ENCODE data around the gene MMP2. TPM values are rescaled to one million over a fixed set of nuclear protein-coding genes. Genes with fewer than 3 reads are reported as not detected.

Gene MMP2
- total and polyA plus RNA-seq, 9 donors = 277 to 709 (median 445) TPM

DNA sequence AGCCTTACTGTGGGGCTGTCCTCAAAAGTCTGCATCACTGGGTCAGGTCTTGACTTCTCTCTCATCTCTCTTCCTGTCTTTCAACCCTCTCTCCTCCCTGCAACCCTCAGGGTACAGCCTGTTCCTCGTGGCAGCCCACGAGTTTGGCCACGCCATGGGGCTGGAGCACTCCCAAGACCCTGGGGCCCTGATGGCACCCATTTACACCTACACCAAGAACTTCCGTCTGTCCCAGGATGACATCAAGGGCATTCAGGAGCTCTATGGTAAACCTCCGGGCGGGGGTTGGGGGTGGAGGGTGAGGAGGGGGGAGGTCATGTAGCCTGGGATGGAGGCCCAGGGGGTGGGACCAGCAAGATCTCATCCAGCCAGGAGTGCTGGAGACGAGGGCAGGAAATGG lies 12.7 kb downstream of the MMP2 start:
- 70% methylated on average over 1 of the region's 7 CpGs for WGBS (ENCODE audit: insufficient coverage)
- H3K4me1 ChIP-seq (ENCODE audit: control insufficient read depth, insufficient read depth, low read length) = peaks cover 30% of the 10 kb centered on the region

DNA sequence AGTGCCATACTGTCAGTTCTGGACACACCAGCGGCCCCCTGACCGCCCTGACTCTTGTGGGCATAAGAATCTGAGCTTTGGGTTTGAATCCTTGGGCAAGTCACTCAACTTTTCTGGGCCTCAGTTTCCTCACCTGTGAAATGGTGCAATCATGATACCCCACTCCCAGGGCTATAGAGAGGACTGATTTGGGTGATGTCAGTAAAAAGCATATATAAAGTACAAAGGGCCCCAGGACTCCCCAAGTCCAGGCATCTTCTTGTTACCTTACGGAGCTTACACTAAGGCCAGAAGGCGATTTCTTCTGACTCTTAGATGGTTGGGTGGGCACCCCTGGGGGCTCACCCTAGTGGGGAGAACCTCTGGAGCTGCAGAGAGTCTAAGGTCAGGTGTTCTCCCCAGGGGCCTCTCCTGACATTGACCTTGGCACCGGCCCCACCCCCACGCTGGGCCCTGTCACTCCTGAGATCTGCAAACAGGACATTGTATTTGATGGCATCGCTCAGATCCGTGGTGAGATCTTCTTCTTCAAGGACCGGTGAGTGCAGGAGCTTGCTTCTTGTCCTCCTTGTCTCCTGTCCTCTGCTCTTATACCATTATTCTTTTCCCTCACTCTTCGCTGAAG lies 13.9 kb downstream of the MMP2 start:
- peaks cover 65% of the 10 kb centered on the region for H3K36me3 ChIP-seq (ENCODE audit: control insufficient read depth, insufficient read depth, low read length)

More for the DNA sequence above, 12.7 kb downstream of the MMP2 start:
- DNase-seq = no peak
- Histone ChIP-seq H3K27ac (ENCODE audit: low read length) (no peak overlapping the region), H3K27me3 (ENCODE audit: control insufficient read depth, insufficient read depth, low read length) (no peaks in the 10 kb centered on the region), H3K9me3 (replicated peaks; ENCODE audit: control insufficient read depth, low read depth, low read length) (no peaks in the 10 kb centered on the region), H3K36me3 (ENCODE audit: control insufficient read depth, insufficient read depth, low read length) (peaks cover 66% of the 10 kb centered on the region), H3K4me3 (ENCODE audit: low read length) (no peak overlapping the region)

DNA sequence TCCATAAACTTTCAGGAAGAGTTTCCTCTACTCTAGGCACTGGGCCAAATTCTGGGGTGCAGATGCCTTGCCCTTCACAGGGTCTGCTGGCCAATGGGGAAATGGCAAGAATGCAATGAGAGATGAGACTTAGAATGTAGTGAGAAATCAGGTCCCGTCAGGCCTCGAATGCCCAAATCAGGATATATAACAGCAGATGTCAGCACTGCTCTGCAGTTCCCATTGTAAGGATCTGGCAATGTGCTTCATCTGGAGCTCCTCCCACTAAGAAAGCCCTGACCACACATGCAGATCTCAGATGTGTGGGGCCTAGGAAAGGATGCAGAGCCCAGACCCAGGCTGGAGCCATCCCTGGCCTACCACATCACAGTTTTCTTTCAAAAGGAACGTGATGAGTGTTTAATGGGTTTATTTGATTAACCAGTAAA lies 16.0 kb downstream of the MMP2 start:
- no peaks in the 10 kb centered on the region for H3K9me3 ChIP-seq (replicated peaks; ENCODE audit: control insufficient read depth, low read depth, low read length)
- whole genome bisulfite sequencing (ENCODE audit: insufficient coverage) = 14% methylated on average over 2 of the region's 3 CpGs
- H3K27me3 ChIP-seq (ENCODE audit: control insufficient read depth, insufficient read depth, low read length) = no peaks in the 10 kb centered on the region
- H3K36me3 ChIP-seq (ENCODE audit: control insufficient read depth, insufficient read depth, low read length) = peaks cover 59% of the 10 kb centered on the region
- peak; percentile 97 for DNase-seq
- peaks cover 42% of the 10 kb centered on the region for H3K4me1 ChIP-seq (ENCODE audit: control insufficient read depth, insufficient read depth, low read length)
- H3K27ac ChIP-seq (ENCODE audit: low read length) = peak overlapping the region; percentile 31
- H3K4me3 ChIP-seq (ENCODE audit: low read length) = no peak overlapping the region

More for the DNA sequence above, 13.9 kb downstream of the MMP2 start:
- H3K27me3 ChIP-seq (ENCODE audit: control insufficient read depth, insufficient read depth, low read length) = no peaks in the 10 kb centered on the region
- H3K4me1 ChIP-seq (ENCODE audit: control insufficient read depth, insufficient read depth, low read length) = peaks cover 25% of the 10 kb centered on the region
- H3K9me3 ChIP-seq (replicated peaks; ENCODE audit: control insufficient read depth, low read depth, low read length) = no peaks in the 10 kb centered on the region
- no peak overlapping the region for H3K4me3 ChIP-seq (ENCODE audit: low read length)
- no peak overlapping the region for H3K27ac ChIP-seq (ENCODE audit: low read length)
- 93% methylated on average over 7 of the region's 10 CpGs for WGBS (ENCODE audit: insufficient coverage)
- no peak for DNase-seq

DNA sequence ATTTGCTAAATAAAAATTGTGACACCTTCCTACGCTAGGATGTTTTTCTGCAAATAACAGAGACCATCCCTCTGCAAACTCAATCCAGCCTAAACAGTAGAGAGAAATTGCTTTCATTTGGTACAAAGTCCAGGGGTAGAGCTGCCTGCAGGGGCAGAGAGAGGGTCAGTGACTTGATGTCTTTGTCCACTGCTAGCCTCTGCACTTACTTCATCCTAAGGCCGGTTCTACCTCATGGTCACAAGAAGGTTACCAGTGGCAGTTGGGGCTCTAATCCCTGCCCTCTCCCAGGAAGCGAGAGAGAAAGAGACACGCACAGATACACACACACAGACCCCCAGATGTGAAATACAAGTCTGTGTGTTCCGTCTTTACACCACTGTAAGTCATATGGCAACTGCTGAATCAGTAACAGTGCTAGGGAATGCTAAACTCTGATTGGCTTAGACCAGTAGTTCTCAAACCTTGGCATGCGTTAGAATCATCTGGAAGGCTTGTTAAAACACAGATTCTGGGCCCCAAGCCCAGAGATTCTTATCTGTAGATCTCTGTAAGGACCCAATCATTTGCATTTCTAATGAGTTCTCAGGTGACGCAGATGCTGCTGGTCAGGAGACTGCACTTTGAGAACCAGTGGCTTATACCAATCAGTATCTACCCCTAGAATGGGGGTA lies 16.8 kb downstream of the MMP2 start:
- Histone ChIP-seq H3K4me3 (ENCODE audit: low read length) (no peak overlapping the region), H3K9me3 (replicated peaks; ENCODE audit: control insufficient read depth, low read depth, low read length) (no peaks in the 10 kb centered on the region), H3K27me3 (ENCODE audit: control insufficient read depth, insufficient read depth, low read length) (no peaks in the 10 kb centered on the region), H3K4me1 (ENCODE audit: control insufficient read depth, insufficient read depth, low read length) (peaks cover 49% of the 10 kb centered on the region), H3K27ac (ENCODE audit: low read length) (peak overlapping the region; percentile 31), H3K36me3 (ENCODE audit: control insufficient read depth, insufficient read depth, low read length) (peaks cover 52% of the 10 kb centered on the region)
- peak; percentile 84 for DNase-seq
- 30% methylated on average over 2 of the region's 7 CpGs for WGBS (ENCODE audit: insufficient coverage)

DNA sequence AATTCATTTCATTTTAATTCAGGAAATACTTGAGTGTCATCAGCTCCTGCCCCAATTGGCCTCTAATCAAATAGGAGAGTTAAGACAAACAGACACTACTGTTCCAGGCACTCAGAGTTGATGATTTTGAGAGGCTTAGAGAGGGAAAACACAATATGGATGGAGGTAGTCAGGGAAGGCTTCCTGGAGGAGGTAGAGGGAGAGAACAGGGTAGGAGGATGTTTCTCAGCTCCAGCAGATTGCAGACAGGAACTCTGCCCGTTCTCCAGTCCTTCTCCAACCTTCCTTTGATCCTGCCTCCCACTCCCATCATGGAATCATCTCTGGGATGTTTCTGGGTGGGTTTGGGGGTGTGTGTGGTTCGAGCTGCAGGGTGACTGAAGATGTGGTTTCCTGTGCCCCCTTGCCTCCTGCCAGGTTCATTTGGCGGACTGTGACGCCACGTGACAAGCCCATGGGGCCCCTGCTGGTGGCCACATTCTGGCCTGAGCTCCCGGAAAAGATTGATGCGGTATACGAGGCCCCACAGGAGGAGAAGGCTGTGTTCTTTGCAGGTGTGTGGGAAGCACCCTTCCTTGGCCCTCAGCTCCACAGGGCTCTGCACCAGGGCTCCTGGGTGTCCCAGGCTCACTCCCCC lies 17.6 kb downstream of the MMP2 start:
- Histone ChIP-seq H3K36me3 (ENCODE audit: control insufficient read depth, insufficient read depth, low read length) (peaks cover 55% of the 10 kb centered on the region), H3K9me3 (replicated peaks; ENCODE audit: control insufficient read depth, low read depth, low read length) (no peaks in the 10 kb centered on the region), H3K4me3 (ENCODE audit: low read length) (no peak overlapping the region), H3K27me3 (ENCODE audit: control insufficient read depth, insufficient read depth, low read length) (no peaks in the 10 kb centered on the region), H3K27ac (ENCODE audit: low read length) (no peak overlapping the region), H3K4me1 (ENCODE audit: control insufficient read depth, insufficient read depth, low read length) (peaks cover 58% of the 10 kb centered on the region)
- WGBS (ENCODE audit: insufficient coverage) = 45% methylated on average over 4 of the region's 8 CpGs
- DNase-seq = no peak

DNA sequence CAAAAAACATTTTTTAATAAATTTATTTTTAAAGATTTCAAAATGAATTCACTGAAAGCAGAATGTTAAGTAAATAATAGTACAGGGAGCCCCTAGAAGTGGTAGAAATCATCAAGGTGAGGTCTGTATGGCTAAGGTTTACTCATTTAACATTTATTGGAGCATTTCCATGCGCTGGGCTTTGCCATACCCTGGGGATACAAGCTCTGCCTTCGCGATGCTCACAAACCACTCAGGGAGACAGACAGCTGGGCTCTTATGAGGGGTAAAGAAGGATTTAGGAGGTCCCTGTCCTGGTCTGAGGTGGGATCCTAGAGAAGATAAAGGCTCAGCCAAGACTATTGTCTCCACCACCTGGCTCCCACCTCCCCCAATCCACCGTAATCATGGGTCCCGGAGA lies 18.6 kb downstream of the MMP2 start:
- Histone ChIP-seq H3K9me3 (replicated peaks; ENCODE audit: control insufficient read depth, low read depth, low read length) (no peaks in the 10 kb centered on the region), H3K27me3 (ENCODE audit: control insufficient read depth, insufficient read depth, low read length) (no peaks in the 10 kb centered on the region), H3K27ac (ENCODE audit: low read length) (no peak overlapping the region), H3K4me3 (ENCODE audit: low read length) (no peak overlapping the region), H3K36me3 (ENCODE audit: control insufficient read depth, insufficient read depth, low read length) (peaks cover 58% of the 10 kb centered on the region), H3K4me1 (ENCODE audit: control insufficient read depth, insufficient read depth, low read length) (peaks cover 66% of the 10 kb centered on the region)
- WGBS (ENCODE audit: insufficient coverage) = 60% methylated on average over 4 of the region's 5 CpGs
- no peak for DNase-seq

DNA sequence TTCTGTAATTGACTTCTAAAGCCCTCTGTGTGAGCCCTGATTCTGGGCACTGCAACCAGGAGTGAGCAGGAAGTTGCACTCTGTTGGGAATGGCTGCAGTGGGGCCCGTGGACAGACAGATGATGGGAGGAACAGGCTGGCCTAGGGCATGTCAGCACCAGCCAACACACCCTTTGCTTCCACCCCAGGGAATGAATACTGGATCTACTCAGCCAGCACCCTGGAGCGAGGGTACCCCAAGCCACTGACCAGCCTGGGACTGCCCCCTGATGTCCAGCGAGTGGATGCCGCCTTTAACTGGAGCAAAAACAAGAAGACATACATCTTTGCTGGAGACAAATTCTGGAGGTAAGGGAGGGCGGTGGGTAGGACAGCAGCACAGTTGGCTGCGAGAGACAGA lies 19.1 kb downstream of the MMP2 start:
- WGBS (ENCODE audit: insufficient coverage) = 97% methylated on average over 5 of the region's 6 CpGs
- Histone ChIP-seq H3K9me3 (replicated peaks; ENCODE audit: control insufficient read depth, low read depth, low read length) (no peaks in the 10 kb centered on the region), H3K4me3 (ENCODE audit: low read length) (no peak overlapping the region), H3K27me3 (ENCODE audit: control insufficient read depth, insufficient read depth, low read length) (no peaks in the 10 kb centered on the region), H3K4me1 (ENCODE audit: control insufficient read depth, insufficient read depth, low read length) (peaks cover 71% of the 10 kb centered on the region), H3K27ac (ENCODE audit: low read length) (no peak overlapping the region), H3K36me3 (ENCODE audit: control insufficient read depth, insufficient read depth, low read length) (peaks cover 54% of the 10 kb centered on the region)
- no peak for DNase-seq

DNA sequence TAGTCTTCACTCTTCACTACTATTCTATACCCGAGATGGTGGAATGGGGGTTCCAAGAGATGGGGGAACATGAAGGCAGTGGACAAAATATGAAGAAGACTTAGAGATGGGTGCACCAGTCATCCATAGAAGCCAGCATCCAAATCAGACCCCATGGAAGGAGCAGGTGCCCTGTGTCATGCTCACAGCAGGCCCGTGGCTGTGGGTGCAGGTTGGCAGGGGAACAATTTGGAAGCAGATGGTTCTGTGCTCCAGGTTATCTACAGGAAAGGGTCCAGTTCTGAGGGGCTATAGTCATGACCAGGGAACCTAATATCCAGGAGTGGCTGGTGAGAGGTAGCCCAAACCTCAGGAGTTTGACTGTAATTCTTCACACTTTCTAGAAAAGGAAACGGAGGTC lies 20.3 kb downstream of the MMP2 start:
- Histone ChIP-seq H3K27ac (ENCODE audit: low read length) (peak overlapping the region; percentile 91), H3K36me3 (ENCODE audit: control insufficient read depth, insufficient read depth, low read length) (peaks cover 51% of the 10 kb centered on the region), H3K9me3 (replicated peaks; ENCODE audit: control insufficient read depth, low read depth, low read length) (no peaks in the 10 kb centered on the region), H3K4me3 (ENCODE audit: low read length) (no peak overlapping the region), H3K27me3 (ENCODE audit: control insufficient read depth, insufficient read depth, low read length) (no peaks in the 10 kb centered on the region), H3K4me1 (ENCODE audit: control insufficient read depth, insufficient read depth, low read length) (peaks cover 80% of the 10 kb centered on the region)
- DNase-seq = no peak
- WGBS (ENCODE audit: insufficient coverage) = 33% methylated on average over 1 of the region's 3 CpGs

DNA sequence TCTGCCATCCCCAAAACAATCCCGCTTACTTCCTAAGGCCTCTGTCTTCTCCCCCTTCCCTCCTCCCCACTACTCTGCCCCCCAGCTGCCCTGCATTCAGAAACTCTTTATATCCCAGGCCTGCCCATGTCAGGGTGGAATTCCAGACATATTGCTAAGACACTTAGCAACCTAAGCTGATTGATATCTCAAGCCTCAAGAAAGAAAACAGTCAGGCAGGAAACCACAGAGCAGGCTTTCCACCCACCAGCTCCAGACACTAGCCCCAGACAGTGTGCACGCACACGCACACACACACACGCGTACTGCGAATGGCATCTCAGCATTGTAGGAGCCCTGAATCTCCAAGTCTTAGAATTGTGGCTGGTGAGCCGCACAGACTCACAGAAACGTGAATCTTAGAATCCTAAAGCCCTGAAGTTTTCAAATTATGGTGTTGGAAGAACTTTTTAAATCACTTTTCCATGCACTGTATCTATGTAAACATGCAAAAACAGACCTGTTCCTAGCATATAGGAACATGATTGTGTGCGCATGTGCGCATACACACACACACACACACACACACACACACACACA lies 21.0 kb downstream of the MMP2 start:
- peaks cover 73% of the 10 kb centered on the region for H3K4me1 ChIP-seq (ENCODE audit: control insufficient read depth, insufficient read depth, low read length)
- peak overlapping the region; percentile 91 for H3K27ac ChIP-seq (ENCODE audit: low read length)
- no peak overlapping the region for H3K4me3 ChIP-seq (ENCODE audit: low read length)
- 42% methylated on average over 6 of the region's 10 CpGs for WGBS (ENCODE audit: insufficient coverage)
- DNase-seq = peak; percentile 87
- no peaks in the 10 kb centered on the region for H3K9me3 ChIP-seq (replicated peaks; ENCODE audit: control insufficient read depth, low read depth, low read length)
- no peaks in the 10 kb centered on the region for H3K27me3 ChIP-seq (ENCODE audit: control insufficient read depth, insufficient read depth, low read length)
- H3K36me3 ChIP-seq (ENCODE audit: control insufficient read depth, insufficient read depth, low read length) = peaks cover 54% of the 10 kb centered on the region

DNA sequence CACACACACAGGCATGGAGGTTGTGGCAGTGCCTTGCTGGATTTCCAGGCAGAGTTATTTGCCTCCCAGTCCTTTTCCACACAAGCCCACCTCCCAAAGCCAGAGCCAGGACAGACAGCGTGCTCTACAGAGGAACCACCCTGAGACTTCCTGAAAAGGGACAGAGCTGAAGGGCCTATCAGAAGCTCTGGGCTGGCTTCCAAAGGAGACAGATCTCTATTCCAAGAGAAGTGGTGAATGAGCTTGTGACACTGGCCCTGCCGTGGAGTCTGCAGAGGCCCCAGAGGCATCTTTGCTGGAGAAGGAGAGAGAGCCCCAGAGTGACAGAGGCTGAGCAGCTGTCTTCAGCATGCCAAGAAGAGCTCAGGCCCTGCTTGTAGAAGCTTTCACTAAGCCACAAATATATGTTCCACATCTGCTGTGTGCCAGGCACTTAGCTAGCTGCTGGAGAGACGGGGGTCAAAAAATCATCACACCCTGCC lies 21.6 kb downstream of the MMP2 start:
- Histone ChIP-seq H3K4me3 (ENCODE audit: low read length) (no peak overlapping the region), H3K36me3 (ENCODE audit: control insufficient read depth, insufficient read depth, low read length) (peaks cover 58% of the 10 kb centered on the region), H3K27ac (ENCODE audit: low read length) (peak overlapping the region; percentile 91), H3K27me3 (ENCODE audit: control insufficient read depth, insufficient read depth, low read length) (no peaks in the 10 kb centered on the region), H3K9me3 (replicated peaks; ENCODE audit: control insufficient read depth, low read depth, low read length) (no peaks in the 10 kb centered on the region), H3K4me1 (ENCODE audit: control insufficient read depth, insufficient read depth, low read length) (peaks cover 68% of the 10 kb centered on the region)
- 0% methylated on average over 2 of the region's 3 CpGs for WGBS (ENCODE audit: insufficient coverage)
- DNase-seq = peak; percentile 96
